Brain microvascular endothelial cell (primary cell): ENCODE results near the gene CHCHD6.

ENCODE experiments used
- DNase-seq: peaks from one replicate; pipeline ENCODE4 v3.0.0-alpha.2; 2020
- H3K27ac ChIP-seq: fragments of 250-450 bp; sonication (Bioruptor Pico); 2 replicates; pipeline ENCODE4 v1.5.1; 2020; ENCODE audit warnings: mild to moderate bottlenecking, moderate library complexity
- H3K27me3 ChIP-seq: fragments of 250-450 bp; sonication (Bioruptor Pico); replicated peaks from 2 replicates; pipeline ENCODE4 v1.5.1; 2020; ENCODE audit warnings: mild to moderate bottlenecking
- H3K36me3 ChIP-seq: fragments of 250-450 bp; sonication (Bioruptor Pico); replicated peaks from 2 replicates; pipeline ENCODE4 v1.5.1; 2020; ENCODE audit warnings: mild to moderate bottlenecking
- H3K4me3 ChIP-seq: 2 replicates; pipeline ENCODE4 v1.5.1; 2011; ENCODE audit warnings: low read depth, mild to moderate bottlenecking, control low read depth, low read length, moderate library complexity
- in situ Hi-C: cut with HindIII; loops from 2 replicates; pipeline ENCODE4 v1.10.0; 2017; ENCODE audit warnings: low sequenced_read_pairs, low pct_ligation_motif_present
- TF ChIP-seq, protein P1 (sequence below): IDR thresholded peaks from 2 replicates; pipeline ENCODE4 v1.5.1; 2011; ENCODE audit warnings: low read depth, mild to moderate bottlenecking, moderate library complexity, low read length, control low read depth, inconsistent platforms; ENCODE audit errors: missing control alignments

CHCHD6 gene

DNA sequence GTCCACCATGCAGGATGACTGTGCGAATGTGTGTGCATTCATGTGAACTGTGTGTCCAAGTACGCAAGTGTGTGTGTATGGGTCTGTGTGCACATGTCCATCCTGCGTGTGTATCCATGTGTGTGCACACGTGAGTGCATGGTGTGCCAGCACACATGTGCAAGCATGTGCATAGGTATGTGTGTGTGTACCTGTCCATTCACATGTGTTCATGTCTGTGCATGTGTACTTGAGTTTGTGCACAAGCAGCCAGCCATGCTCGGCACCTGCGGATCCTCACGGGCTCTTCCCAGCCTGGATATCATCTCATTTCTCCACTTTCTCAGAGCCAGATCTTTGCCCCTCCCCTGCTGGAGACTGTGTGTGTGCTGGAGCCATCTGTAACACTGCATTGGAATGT lies 260.2 kb downstream of the CHCHD6 start:
- DNase-seq, result no peak
- no peaks in the 10 kb centered on the region for H3K27me3 ChIP-seq
- TF ChIP-seq, protein P1, sequence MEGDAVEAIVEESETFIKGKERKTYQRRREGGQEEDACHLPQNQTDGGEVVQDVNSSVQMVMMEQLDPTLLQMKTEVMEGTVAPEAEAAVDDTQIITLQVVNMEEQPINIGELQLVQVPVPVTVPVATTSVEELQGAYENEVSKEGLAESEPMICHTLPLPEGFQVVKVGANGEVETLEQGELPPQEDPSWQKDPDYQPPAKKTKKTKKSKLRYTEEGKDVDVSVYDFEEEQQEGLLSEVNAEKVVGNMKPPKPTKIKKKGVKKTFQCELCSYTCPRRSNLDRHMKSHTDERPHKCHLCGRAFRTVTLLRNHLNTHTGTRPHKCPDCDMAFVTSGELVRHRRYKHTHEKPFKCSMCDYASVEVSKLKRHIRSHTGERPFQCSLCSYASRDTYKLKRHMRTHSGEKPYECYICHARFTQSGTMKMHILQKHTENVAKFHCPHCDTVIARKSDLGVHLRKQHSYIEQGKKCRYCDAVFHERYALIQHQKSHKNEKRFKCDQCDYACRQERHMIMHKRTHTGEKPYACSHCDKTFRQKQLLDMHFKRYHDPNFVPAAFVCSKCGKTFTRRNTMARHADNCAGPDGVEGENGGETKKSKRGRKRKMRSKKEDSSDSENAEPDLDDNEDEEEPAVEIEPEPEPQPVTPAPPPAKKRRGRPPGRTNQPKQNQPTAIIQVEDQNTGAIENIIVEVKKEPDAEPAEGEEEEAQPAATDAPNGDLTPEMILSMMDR, result no peak
- no peak overlapping the region for H3K27ac ChIP-seq
- H3K36me3 ChIP-seq, result no peaks in the 10 kb centered on the region
- in situ Hi-C loops, result no loop called here
- H3K4me3 ChIP-seq, result no peak overlapping the region

DNA sequence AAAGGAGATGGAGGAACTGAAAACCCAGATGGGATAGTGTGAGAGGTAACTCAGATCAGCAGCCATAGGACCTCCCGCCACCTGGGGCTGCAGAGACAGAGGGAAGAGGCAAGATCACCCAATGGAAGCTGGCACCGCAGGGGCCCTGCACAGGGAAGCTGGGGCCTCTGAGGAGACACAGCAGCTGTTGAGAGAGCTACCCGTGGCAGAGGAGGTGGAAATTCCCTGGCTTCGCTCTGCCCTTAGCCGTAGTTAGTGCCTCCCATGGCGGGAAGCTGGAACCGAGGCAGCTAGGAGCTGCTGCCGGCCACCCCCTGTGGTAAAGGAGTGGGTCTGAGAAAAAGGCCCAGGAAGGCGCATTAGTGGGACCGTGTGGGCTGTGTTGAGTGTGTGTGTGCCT lies 260.9 kb downstream of the CHCHD6 start:
- Histone ChIP-seq H3K36me3 (no peaks in the 10 kb centered on the region), H3K27ac (no peak overlapping the region), H3K27me3 (no peaks in the 10 kb centered on the region), H3K4me3 (no peak overlapping the region)
- TF ChIP-seq, protein P1, result no peak
- in situ Hi-C loops, result no loop called here
- DNase-seq, result no peak

DNA sequence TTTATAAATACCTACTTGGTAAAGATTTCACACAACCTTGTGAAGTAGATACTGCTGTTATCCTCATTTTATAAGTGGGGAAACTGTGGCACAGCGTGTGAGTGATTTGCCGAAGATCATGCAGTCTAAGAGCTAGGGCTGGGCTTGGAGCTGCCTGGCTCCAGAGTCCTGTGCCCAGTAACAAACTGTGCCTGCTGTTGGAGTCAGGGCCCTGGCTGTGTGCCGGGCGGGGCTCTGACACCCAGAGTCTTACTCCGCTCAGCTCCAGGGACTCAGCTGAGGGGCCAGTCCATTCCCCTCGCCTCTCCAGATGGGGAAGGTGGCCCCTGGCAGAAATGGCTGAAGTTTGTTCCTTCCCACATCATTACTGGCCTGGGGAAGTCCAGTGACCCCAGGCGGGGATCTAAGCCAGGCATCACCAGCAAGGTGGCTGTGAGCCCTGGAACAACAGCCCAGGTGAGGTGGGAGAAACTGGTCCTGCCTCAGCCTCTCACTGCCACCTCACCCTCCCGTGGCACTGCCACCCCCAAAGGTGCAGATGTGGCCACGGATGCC lies 261.6 kb downstream of the CHCHD6 start:
- H3K27ac ChIP-seq, result no peak overlapping the region
- TF ChIP-seq, protein P1, result no peak
- no peak for DNase-seq
- no peaks in the 10 kb centered on the region for H3K27me3 ChIP-seq
- H3K4me3 ChIP-seq, result no peak overlapping the region
- in situ Hi-C loops, result no loop called here
- no peaks in the 10 kb centered on the region for H3K36me3 ChIP-seq

DNA sequence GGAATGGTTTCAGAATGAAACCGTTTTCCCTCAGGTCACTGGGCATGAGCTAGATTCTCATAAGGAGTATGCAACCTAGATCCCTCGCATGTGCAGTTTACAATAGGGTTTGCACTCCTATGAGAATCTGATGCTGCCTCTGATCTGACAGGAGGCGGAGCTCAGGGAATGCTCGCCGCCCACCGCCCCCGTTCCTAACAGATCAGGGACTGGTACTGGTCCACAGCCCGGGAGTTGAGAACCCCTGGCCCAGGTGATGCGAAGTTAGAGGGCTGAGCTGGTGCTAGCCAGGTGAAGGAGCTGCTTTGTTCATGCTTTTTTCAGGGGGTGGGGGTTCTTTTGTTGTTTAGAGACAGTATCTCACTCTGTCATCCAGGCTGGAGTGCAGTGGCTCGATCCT lies 263.3 kb downstream of the CHCHD6 start:
- Histone ChIP-seq H3K36me3 (no peaks in the 10 kb centered on the region), H3K27me3 (no peaks in the 10 kb centered on the region), H3K27ac (no peak overlapping the region), H3K4me3 (no peak overlapping the region)
- in situ Hi-C loops, result no loop called here
- DNase-seq, result no peak
- TF ChIP-seq, protein P1, result no peak

DNA sequence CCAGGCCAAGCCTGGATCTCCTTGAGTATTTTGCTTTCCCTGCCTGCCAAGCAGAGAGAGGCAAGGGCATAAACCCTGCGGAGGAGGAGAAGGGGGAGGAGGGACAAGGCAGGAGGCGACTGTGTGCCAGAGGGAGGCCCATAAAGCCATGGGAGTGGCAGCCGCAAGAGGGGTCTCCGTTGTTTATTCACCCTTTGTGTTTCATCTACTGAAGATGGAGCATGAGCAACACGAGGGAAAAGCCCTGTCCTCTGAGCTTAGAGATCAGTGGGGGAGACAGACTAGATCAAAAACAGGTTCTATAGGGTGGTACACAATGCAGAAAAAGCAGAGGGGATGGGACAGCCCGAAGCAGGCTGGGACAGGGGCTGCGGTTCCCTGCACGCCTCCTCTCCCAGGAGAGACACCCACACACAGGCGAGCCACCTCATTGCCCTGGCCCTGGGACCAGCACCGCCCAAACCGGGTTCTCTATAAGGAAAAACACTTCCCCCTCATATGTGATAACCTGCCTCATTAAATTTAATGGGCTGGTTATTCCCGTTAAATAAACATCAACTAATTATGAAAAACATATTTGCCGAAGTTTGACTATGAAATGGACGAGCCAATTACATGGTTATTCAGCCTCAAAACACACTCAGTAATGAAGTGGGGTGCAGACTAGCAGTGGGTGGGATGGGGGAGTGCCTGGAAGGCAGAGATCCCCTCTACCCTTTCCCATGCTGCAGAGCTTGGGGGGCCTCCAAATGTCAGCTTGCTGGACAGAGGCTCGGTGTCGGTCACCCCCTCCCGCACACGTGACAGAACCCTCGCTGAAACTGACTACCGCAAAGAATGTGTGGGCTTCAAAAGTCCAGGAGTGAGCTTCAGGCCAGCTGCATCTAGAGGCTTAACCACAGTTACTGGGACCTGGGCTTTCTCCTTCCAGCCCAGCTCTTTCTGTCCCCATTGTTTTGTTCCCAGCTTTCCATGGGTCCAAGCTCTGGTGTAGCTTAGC lies 264.7 kb downstream of the CHCHD6 start:
- in situ Hi-C loops, result no loop called here
- Histone ChIP-seq H3K27ac (no peak overlapping the region), H3K4me3 (no peak overlapping the region), H3K27me3 (no peaks in the 10 kb centered on the region), H3K36me3 (no peaks in the 10 kb centered on the region)
- no peak for DNase-seq
- TF ChIP-seq, protein P1, result no peak
